Endometrial microvascular endothelial cells (primary cell): ENCODE measurements around the gene CRYGS. TPM values are rescaled to one million over a fixed set of nuclear protein-coding genes. Genes with fewer than 3 reads are reported as not detected.
"Not testable (repeated sequence)": the region's sequence is repeated elsewhere in the genome, so short reads cannot be mapped to it uniquely, and the experiment has no call there.

Source experiments
- in situ Hi-C: cut with HindIII; loops from 2 replicates; pipeline ENCODE4 v1.10.0; 2017; ENCODE audit warnings: low sequenced_read_pairs, low pct_unique_long_range_greater_than_20kb; ENCODE audit errors: inconsistent ontology term
- total RNA-seq: library from RNA; depleted of rRNA; stranded (reverse); fragments of >200 nt; gene quantifications from one replicate; pipeline ENCODE4 v1.2.3, GENCODE V29; 2015; ENCODE audit errors: inconsistent ontology term

Gene CRYGS
- total RNA-seq, 1 donor from 2014 or later, result 0.28 TPM

- in situ Hi-C loops, result no loop called here
These were observed 23.1 kb upstream of the CRYGS start, which contains the start of gene TBCCD1 for GRCh38 chr3:186567072-186567921. TSS of gene TBCCD1 (minus strand) at chr3:186567339. CDS start at chr3:186564329, 3,010 bp downstream.

GRCh38 chr3:186566772-186567071 lies 22.5 kb upstream of the CRYGS start:
- in situ Hi-C loops, result no loop called here

- in situ Hi-C loops, result no loop called here
These were observed 20.4 kb upstream of the CRYGS start for GRCh38 chr3:186564586-186564985.

GRCh38 chr3:186552408-186553031 lies 8.3 kb upstream of the CRYGS start:
- in situ Hi-C loops, result no loop called here

- in situ Hi-C loops, result no loop called here
These were observed 7.2 kb upstream of the CRYGS start for GRCh38 chr3:186551387-186551786.

- in situ Hi-C loops, result no loop called here
These were observed 5.3 kb upstream of the CRYGS start for GRCh38 chr3:186549497-186549896.

GRCh38 chr3:186540835-186541226 lies 3.3 kb downstream of the CRYGS start:
- in situ Hi-C loops, result no loop called here

GRCh38 chr3:186540221-186540834 lies 3.9 kb downstream of the CRYGS start:
- in situ Hi-C loops, result no loop called here

GRCh38 chr3:186538779-186539178 lies 5.4 kb downstream of the CRYGS start:
- in situ Hi-C loops, result no loop called here

- in situ Hi-C loops, result no loop called here
These were observed 7.0 kb downstream of the CRYGS start for GRCh38 chr3:186536883-186537844.

- in situ Hi-C loops, result no loop called here
These were observed 10.0 kb downstream of the CRYGS start for GRCh38 chr3:186534113-186534669.

- in situ Hi-C loops, result no loop called here
These were observed 11.5 kb downstream of the CRYGS start for GRCh38 chr3:186532598-186533072.

GRCh38 chr3:186531694-186532093 lies 12.5 kb downstream of the CRYGS start:
- in situ Hi-C loops, result not testable (repeated sequence)

GRCh38 chr3:186530415-186530814 lies 13.8 kb downstream of the CRYGS start:
- in situ Hi-C loops, result no loop called here

GRCh38 chr3:186529201-186529999 lies 14.8 kb downstream of the CRYGS start:
- in situ Hi-C loops, result no loop called here

GRCh38 chr3:186526256-186526606 lies 17.9 kb downstream of the CRYGS start:
- in situ Hi-C loops, result no loop called here

- in situ Hi-C loops, result no loop called here
These were observed 18.6 kb downstream of the CRYGS start for GRCh38 chr3:186525369-186526255.
